GM18505 (cell line): ENCODE measurements around the gene TBL1X.

Experiments used
- ATAC-seq: cut with Tn5 transposase; IDR thresholded peaks from one replicate; pipeline ENCODE4 v1.9.1; 2021; ENCODE audit not compliant: unreplicated experiment
- POLR2A ChIP-seq: IDR thresholded peaks from 4 replicates; pipeline ENCODE4 v1.6.1; 2011; ENCODE audit warnings: borderline replicate concordance; ENCODE audit not compliant: insufficient read depth, insufficient read length; ENCODE audit errors: extremely low read depth

Gene TBL1X

GRCh38 chrX:9701790-9702189 is 236.9 kb downstream of the TBL1X start:
- no peak for ATAC-seq
- no peak for TF ChIP-seq POLR2A

- no peak for ATAC-seq
- TF ChIP-seq POLR2A: no peak
These were observed 238.5 kb downstream of the TBL1X start for GRCh38 chrX:9703406-9703805.

- ATAC-seq: no peak
- TF ChIP-seq POLR2A: no peak
These were observed 240.1 kb downstream of the TBL1X start for GRCh38 chrX:9704876-9705465.

GRCh38 chrX:9706421-9706820 is 241.6 kb downstream of the TBL1X start:
- no peak for ATAC-seq
- TF ChIP-seq POLR2A: no peak

- no peak for ATAC-seq
- no peak for TF ChIP-seq POLR2A
These were observed 242.6 kb downstream of the TBL1X start for GRCh38 chrX:9707306-9708033.

- no peak for TF ChIP-seq POLR2A
- ATAC-seq: no peak
These were observed 243.2 kb downstream of the TBL1X start for GRCh38 chrX:9708086-9708485.

- TF ChIP-seq POLR2A: no peak
- peak; percentile 88 for ATAC-seq
These were observed 244.2 kb downstream of the TBL1X start for GRCh38 chrX:9708923-9709553.

- no peak for TF ChIP-seq POLR2A
- no peak for ATAC-seq
These were observed 245.5 kb downstream of the TBL1X start for GRCh38 chrX:9710332-9710731.

GRCh38 chrX:9717376-9717775 is 252.5 kb downstream of the TBL1X start:
- no peak for ATAC-seq
- no peak for TF ChIP-seq POLR2A

GRCh38 chrX:9724711-9725110 is 259.9 kb downstream of the TBL1X start:
- ATAC-seq: no peak
- TF ChIP-seq POLR2A: no peak

GRCh38 chrX:9728261-9728660 is 263.4 kb downstream of the TBL1X start:
- TF ChIP-seq POLR2A: no peak
- no peak for ATAC-seq

- no peak for TF ChIP-seq POLR2A
- ATAC-seq: no peak
These were observed 264.5 kb downstream of the TBL1X start for GRCh38 chrX:9729171-9729885.

- no peak for TF ChIP-seq POLR2A
- no peak for ATAC-seq
These were observed 265.2 kb downstream of the TBL1X start for GRCh38 chrX:9730078-9730477.
